ENCODE data around the gene PTPRN2. TPM values are rescaled to one million over a fixed set of nuclear protein-coding genes. Genes with fewer than 3 reads are reported as not detected.
A peak's percentile ranks its signal among the peaks of the same experiment; 100 is the strongest.

PTPRN2 gene
- total and polyA plus RNA-seq, 2 donors (not counting 1 experiment from before 2014, with no cell fraction given): 0.54 to 1.2 TPM

GRCh38 chr7:157569967-157570366, 1017.7 kb downstream of the PTPRN2 start:
- Histone ChIP-seq H3K27ac (ENCODE audit: insufficient read depth, low read length) (no peak overlapping the region), H3K79me2 (ENCODE audit: control insufficient read depth, insufficient read depth, low read length) (no peaks in the 10 kb centered on the region), H2AFZ (ENCODE audit: low read length) (no peak overlapping the region), H3K4me3 (replicated peaks in 1 of 4; ENCODE audit: control extremely low read depth in 1 of 4, insufficient read depth in 1 of 4, low read depth in 3 of 4, low read length in 4 of 4) (no peak overlapping the region), H3K9ac (ENCODE audit: insufficient read depth, low read length) (no peak overlapping the region), H3K36me3 (ENCODE audit: control insufficient read depth, insufficient read depth, low read length) (no peaks in the 10 kb centered on the region), H3K27me3 (ENCODE audit: control insufficient read depth, insufficient read depth, low read length) (no peaks in the 10 kb centered on the region), H3K4me2 (ENCODE audit: extremely low read depth, insufficient read depth, low read length) (no peak overlapping the region), H4K20me1 (ENCODE audit: control insufficient read depth, extremely low read depth, insufficient read depth, low read length) (no peaks in the 10 kb centered on the region), H3K9me3 (ENCODE audit: control insufficient read depth, insufficient read depth, low read depth, low read length) (no peaks in the 10 kb centered on the region), H3K4me1 (ENCODE audit: control insufficient read depth, extremely low read depth, insufficient read depth, low read length) (no peaks in the 10 kb centered on the region)
- DNase-seq (ENCODE audit: low read depth in 2 of 2): no peak
- TF ChIP-seq EZH2 (IDR thresholded peaks at IDR 0.05; ENCODE audit: low read length, missing control alignments) (no peak), CTCF (conservative IDR thresholded peaks at IDR 0.05 in 1 of 2, IDR thresholded peaks at IDR 0.05 in 1 of 2; ENCODE audit: low read depth in 1 of 2, low read length in 2 of 2) (no peak)

- no peaks in the 10 kb centered on the region for H3K9me3 ChIP-seq (ENCODE audit: control insufficient read depth, insufficient read depth, low read depth, low read length)
- no peaks in the 10 kb centered on the region for H3K27me3 ChIP-seq (ENCODE audit: control insufficient read depth, insufficient read depth, low read length)
- peak overlapping the region; percentile 94 for H2AFZ ChIP-seq (ENCODE audit: low read length)
- no peaks in the 10 kb centered on the region for H3K79me2 ChIP-seq (ENCODE audit: control insufficient read depth, insufficient read depth, low read length)
- no peak for TF ChIP-seq CTCF (conservative IDR thresholded peaks at IDR 0.05 in 1 of 2, IDR thresholded peaks at IDR 0.05 in 1 of 2; ENCODE audit: low read depth in 1 of 2, low read length in 2 of 2)
- no peak for TF ChIP-seq EZH2 (IDR thresholded peaks at IDR 0.05; ENCODE audit: low read length, missing control alignments)
- peak overlapping the region; percentile 82 for H3K4me2 ChIP-seq (ENCODE audit: extremely low read depth, insufficient read depth, low read length)
- no peaks in the 10 kb centered on the region for H3K4me1 ChIP-seq (ENCODE audit: control insufficient read depth, extremely low read depth, insufficient read depth, low read length)
- no peaks in the 10 kb centered on the region for H3K36me3 ChIP-seq (ENCODE audit: control insufficient read depth, insufficient read depth, low read length)
- peak overlapping the region; percentile 36 to 68 (median 52) for H3K4me3 ChIP-seq (replicated peaks in 1 of 4; ENCODE audit: control extremely low read depth in 1 of 4, insufficient read depth in 1 of 4, low read depth in 3 of 4, low read length in 4 of 4)
- DNase-seq (ENCODE audit: low read depth in 2 of 2): peak; percentile 28 to 59
- no peaks in the 10 kb centered on the region for H4K20me1 ChIP-seq (ENCODE audit: control insufficient read depth, extremely low read depth, insufficient read depth, low read length)
- H3K27ac ChIP-seq (ENCODE audit: insufficient read depth, low read length): no peak overlapping the region
- H3K9ac ChIP-seq (ENCODE audit: insufficient read depth, low read length): peak overlapping the region; percentile 42
Observed at GRCh38 chr7:157568770-157569584, 1018.6 kb downstream of the PTPRN2 start.

GRCh38 chr7:157568106-157568769, 1019.4 kb downstream of the PTPRN2 start:
- H3K9me3 ChIP-seq (ENCODE audit: control insufficient read depth, insufficient read depth, low read depth, low read length): peaks cover 1% of the 10 kb centered on the region

More at GRCh38 chr7:157568106-157568769, 1019.4 kb downstream of the PTPRN2 start:
- H3K4me3 ChIP-seq (replicated peaks in 1 of 4; ENCODE audit: control extremely low read depth in 1 of 4, insufficient read depth in 1 of 4, low read depth in 3 of 4, low read length in 4 of 4): peak overlapping the region; percentile 36 to 68 (median 52)
- no peak overlapping the region for H3K27ac ChIP-seq (ENCODE audit: insufficient read depth, low read length)
- no peak overlapping the region for H3K9ac ChIP-seq (ENCODE audit: insufficient read depth, low read length)
- no peaks in the 10 kb centered on the region for H3K36me3 ChIP-seq (ENCODE audit: control insufficient read depth, insufficient read depth, low read length)
- H3K79me2 ChIP-seq (ENCODE audit: control insufficient read depth, insufficient read depth, low read length): no peaks in the 10 kb centered on the region
- H2AFZ ChIP-seq (ENCODE audit: low read length): peak overlapping the region; percentile 94
- H3K4me2 ChIP-seq (ENCODE audit: extremely low read depth, insufficient read depth, low read length): peak overlapping the region; percentile 82
- no peak for TF ChIP-seq CTCF (conservative IDR thresholded peaks at IDR 0.05 in 1 of 2, IDR thresholded peaks at IDR 0.05 in 1 of 2; ENCODE audit: low read depth in 1 of 2, low read length in 2 of 2)
- TF ChIP-seq EZH2 (IDR thresholded peaks at IDR 0.05; ENCODE audit: low read length, missing control alignments): no peak
- H4K20me1 ChIP-seq (ENCODE audit: control insufficient read depth, extremely low read depth, insufficient read depth, low read length): no peaks in the 10 kb centered on the region
- H3K4me1 ChIP-seq (ENCODE audit: control insufficient read depth, extremely low read depth, insufficient read depth, low read length): no peaks in the 10 kb centered on the region
- DNase-seq (ENCODE audit: low read depth in 2 of 2): no peak
- no peaks in the 10 kb centered on the region for H3K27me3 ChIP-seq (ENCODE audit: control insufficient read depth, insufficient read depth, low read length)

Data from fibroblast of lung (primary cell).